ELF-1 (cell line): ENCODE data around the gene PLAC9.
"Not testable (repeated sequence)": the region's sequence is repeated elsewhere in the genome, so short reads cannot be mapped to it uniquely, and the experiment has no call there.

Experiments
- DNase-seq: peaks from one replicate; pipeline ENCODE4 v3.0.0-alpha.2; 2016; ENCODE audit warnings: low read depth, low spot score

Gene PLAC9

DNA sequence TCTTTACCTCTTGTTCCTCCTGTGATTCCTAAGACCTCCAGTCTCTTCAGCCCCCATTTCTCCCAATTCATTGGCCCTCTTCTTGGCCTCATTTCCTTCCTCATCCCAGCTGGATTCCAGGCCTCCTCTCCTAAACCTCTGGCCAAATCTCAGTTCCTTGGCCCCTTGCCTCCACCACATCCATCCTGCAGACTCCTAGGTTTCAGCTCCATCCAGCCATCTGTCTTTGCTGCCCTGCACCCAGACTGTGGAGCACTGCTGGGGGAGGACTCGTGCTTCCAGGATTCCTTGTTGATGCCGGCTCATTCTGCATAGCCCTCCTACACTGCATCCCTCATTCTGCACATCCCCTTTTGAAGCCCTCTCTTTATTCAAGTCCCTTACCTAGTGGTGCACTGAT is 6.7 kb downstream of the PLAC9 start:
- no peak for DNase-seq

DNA sequence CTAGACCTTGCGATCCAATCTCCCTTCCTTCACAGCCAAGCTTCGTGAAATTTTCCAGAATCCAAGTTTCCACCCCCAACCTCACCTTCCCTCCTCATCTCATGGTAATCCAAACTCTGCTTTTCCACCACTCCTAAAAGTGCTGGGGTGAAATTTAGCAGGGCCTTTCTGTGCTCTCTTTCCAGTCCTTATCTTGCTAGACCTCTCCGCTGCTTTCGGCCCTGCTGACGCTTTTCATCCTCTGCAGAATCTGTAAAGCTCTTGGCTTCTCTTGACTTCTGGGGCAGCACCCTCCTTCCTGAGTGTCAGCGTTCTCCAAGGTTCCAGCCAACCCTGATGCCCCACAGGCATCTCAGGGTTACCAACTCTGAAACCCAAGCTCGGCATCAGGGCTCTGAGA is 7.7 kb downstream of the PLAC9 start:
- no peak for DNase-seq

DNA sequence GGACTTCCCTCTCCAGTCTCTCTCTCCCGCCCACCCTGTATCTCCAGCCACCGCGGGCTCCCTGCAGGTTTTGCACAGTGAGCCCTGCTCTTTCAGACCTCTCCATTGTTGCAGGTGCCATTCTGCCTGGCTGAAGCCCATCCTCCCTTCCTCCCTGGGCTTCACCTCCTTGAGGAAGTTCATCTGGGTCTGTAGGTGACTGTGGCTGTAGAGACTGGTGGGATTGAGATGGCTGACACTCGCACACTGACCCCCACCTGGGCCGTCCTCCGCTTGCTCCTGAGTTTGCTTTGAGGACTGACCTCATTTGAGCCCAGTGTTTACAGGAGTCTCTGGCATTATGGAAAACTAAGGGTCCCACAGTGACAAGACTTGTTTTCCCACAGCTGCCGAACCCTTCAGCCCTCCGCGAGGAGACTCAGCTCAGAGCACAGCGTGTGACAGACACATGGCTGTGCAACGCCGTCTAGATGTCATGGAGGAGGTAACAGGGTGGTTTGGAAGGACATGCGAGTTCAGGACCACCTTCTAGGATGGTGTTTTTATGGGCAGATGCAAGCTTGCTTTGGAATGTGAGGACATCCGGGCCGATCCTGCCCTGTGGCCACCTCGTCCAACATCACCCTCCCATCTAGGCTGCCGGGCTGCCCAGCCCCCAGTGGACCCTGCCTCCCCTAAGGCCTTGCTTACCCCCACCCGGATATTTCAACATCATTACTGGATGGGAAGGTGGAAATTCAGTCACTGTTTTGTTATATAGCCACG is 9.3 kb downstream of the PLAC9 start:
- DNase-seq: no peak

GRCh38 chr10:80144067-80144695 is 11.7 kb downstream of the PLAC9 start:
- no peak for DNase-seq

GRCh38 chr10:80144696-80145131 is 12.2 kb downstream of the PLAC9 start:
- DNase-seq: no peak

- DNase-seq: not testable (repeated sequence)
These were observed 13.1 kb downstream of the PLAC9 start for GRCh38 chr10:80145406-80146308.

- DNase-seq: no peak
These were observed 14.4 kb downstream of the PLAC9 start for GRCh38 chr10:80146918-80147317.

DNA sequence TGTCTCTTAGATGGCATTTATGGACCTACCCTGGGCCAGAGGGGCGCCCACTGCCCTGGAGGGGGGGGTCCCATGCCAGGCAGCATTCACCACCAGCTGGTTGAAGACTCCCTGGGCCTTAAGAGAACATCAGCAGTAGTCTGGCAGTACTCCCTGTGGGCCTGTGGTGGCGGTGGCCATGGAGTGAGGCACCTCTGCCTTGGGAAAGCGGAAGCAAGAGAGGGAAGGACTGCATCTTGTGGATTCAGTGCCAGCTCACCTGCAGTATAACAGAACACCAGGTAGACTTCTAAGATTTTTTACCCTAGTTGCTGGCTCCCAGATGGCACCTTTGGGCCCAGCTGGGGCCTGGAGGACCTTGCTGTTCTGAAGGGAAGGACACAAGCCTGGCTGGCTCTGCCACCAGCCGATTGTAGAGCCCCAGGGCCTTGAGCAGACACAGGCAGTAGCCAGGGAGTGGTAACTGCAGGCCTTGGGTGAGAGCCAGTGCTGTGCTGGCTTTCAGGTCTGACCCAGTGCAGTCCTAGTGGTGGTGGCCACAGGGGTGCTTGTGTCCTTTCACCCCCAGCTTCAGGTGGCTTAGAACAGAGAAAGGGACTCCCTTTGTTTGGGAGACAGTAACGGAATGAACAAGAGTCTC is 15.8 kb downstream of the PLAC9 start:
- DNase-seq: no peak

- DNase-seq: no peak
These were observed 16.6 kb downstream of the PLAC9 start for GRCh38 chr10:80149123-80149522.

GRCh38 chr10:80150172-80150571 is 17.6 kb downstream of the PLAC9 start:
- DNase-seq: no peak

DNA sequence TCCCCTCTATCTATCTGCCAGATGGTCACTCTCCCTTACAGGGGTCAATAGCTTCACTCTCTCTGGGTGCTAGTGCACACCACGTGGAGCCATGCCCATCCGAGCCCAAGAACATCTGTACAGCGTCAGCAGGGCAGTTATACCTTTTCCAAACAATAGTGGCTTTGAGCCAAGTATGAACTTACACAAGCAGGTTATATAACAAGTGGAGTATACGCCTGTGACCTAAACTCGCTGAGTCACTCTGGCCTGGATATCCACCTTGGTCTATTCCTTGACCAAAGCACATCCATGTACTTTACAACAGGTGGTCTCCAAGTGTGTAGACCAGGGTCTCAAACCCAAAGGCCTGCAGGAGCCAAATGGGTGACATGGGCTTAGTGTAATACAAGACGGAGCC is 20.3 kb downstream of the PLAC9 start:
- no peak for DNase-seq

DNA sequence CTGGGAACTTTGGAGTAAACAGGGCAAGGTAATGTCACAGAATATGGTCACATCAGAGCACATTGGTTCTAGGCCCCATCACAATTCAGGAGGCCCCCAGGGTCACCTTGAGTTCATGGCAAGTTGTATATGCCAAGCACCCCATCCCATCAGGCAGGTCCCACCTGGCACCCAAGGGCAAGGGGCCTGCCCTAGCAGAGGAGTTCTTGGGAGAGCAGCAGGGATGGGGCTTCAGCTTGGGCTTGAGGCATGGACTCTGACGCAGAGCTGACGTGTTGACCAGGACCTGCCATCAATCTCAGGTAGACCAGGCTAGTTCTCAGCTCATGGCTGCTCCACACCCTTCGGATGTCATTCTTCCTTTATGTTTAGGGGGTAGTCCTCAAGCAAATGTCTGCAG is 20.9 kb downstream of the PLAC9 start:
- DNase-seq: no peak

DNA sequence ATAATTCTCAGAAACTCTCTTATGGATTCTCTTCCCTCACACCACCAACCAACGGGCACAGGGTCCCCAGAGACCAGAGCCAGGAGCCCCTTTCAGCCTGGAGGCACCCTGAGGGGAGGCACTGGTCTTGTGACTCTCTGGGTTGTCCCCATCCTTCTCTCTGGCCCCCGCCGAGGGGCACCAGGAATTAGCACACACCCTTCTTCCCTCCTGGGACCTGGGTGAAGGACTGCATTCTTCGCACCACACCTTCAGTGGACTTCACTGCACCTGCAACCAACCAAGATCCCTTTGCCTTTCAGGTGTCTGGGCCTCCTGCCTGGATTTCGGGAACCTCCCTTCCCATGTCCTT is 22.1 kb downstream of the PLAC9 start:
- no peak for DNase-seq

DNA sequence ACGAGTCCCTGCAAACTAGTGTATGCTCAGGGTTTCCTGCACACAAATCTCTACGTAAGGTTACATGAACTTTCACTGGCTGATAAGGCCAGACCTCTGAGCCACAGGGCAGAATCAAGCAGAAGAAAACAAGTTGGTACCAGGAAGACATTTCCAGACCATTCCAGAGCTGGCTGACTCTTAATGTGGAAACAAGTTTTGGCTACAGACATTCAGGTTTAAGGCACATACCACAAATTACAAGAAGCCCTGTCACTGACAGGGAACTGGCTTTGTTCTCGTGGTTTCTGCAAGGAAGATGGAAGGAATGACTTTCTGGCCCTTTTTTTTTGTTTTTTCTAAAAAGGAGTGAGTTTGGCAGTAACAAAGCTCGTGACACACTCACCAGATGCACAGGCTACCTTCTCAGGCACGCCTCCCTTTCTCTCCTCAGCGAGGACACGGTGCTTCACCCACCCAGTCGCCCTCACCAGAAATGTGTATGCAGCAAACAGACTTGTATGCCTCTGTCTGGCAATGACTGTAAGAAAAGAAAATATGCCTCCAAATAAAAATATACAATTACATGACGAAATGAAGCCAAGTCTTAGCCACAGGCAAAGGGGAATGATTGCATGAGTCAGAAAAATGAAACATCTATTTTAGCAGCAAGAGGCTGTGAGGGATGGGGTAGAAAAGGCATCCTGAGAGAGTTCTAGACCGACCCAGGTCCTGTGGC is 22.6 kb downstream of the PLAC9 start:
- DNase-seq: no peak

DNA sequence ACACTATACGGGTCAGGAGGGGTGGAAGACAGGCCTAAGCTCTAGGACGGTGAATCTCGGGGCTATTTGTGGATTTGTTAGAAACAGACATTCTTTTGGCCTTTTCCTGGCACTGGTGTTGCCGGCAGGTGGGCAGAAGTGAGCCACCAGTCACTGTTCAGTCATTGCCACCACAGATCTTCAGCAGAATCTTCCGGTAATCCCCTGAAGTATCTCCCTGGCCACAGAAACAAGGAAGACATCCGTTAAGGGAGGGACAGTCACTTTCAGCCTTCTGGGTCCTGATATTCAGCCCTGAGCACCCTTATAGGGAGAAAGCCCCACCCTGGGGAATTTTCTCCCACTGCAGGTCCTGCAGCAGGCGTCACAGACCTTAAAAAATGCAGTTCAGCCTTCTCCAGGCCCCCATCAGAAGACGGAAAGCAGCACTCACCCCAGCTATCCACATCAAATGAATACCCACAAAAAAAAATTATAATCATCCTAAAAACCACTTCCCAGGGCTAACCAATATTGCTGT is 23.2 kb downstream of the PLAC9 start:
- no peak for DNase-seq

DNA sequence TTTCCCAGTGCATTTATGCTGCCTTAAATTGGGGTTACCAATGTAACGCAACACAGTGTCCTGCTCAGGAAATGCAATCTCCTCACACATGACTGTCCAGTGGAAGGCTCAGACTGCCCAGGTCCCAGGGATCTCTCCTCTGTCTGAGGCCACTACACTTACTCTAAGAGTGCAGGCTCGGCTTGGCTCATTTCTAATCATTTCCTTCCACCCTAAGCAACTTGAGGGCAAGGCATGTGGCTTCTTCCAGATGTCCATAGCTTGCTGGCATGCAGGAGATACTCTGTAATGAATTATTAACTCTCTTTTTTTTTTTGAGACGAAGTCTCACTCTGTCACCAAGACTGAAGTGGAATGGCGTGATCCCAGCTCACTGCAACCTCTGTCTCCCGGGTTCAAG is 23.7 kb downstream of the PLAC9 start:
- no peak for DNase-seq

DNA sequence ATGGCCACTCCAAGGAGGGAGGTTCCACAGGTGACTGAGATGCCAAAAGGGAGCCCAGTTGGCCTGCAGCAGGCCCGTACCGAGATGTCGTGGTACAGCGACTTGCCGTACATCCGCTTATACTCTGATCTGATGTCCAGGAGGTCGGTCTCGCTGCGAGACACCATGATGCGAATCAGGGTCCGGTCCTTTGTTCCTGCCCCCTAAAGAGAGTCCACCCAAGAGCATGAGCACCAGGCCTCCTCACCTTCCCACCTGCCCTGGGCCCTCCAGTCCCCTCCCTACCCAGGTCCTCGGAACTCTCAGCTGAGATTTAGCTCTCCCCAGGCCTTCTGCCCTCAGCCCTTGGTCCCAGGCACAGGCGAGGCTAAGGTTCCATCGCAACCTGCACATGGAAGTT is 25.0 kb downstream of the PLAC9 start:
- DNase-seq: no peak

DNA sequence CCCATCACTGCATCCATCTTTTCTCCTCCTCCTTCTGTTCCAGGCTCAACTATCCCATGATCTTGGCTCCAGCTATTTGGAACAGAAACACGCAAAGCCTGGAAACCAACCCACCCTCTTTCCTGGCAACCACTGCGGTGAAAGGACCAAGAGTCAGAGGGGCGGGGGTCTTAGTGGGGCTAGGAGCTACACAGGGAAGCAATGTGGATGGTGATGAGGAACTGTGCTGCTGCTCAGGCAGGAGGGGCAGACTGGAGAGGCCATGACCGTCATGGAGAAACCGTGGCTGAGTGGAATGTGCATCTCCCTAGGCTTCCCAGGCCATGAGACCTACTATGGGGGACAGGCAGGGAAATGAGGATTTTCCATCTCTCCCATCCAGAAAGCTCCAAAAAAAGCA is 25.6 kb downstream of the PLAC9 start:
- no peak for DNase-seq

GRCh38 chr10:80158598-80159127 is 26.1 kb downstream of the PLAC9 start:
- DNase-seq: peak; percentile 47

DNA sequence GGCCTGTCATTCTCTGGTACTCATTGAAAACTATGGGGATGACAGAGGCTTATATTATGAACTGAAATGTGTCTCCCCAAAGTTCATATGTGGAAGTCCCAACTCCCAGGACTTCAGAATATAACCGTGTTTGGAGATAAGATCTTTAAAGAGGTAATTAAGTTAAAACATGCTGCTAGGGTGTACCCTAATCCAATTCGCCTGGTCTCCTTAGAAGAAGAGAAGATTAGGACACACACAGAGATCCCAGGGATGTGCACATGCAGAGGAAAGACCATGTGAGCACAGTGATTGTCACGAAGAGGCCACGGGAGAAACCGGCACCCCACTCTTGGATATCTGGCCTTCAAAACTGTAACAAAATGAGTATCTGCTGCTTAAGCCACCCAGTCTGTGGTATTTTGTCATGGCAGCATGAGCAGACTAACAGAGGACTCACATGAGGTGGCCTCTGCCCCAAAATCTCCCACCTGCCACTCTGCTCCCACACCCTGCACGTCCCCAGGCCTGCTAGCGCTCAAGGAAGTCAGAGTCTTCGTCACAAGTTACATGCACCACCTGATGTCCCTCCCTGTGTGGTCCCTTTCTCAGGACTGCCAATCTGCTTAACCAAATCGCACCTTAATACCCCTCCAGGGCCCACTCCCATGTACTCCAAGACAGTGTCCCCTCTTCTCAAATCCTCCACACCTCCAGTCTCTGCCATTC is 26.8 kb downstream of the PLAC9 start:
- DNase-seq: no peak
